Breast epithelium (tissue), 3 donors: ENCODE data around the gene GRM1.

Experiments
- POLR2A ChIP-seq: fragments of 450-650 bp; IDR thresholded peaks from one replicate; pipeline ENCODE4 v1.6.1; 2016; ENCODE audit warnings: antibody characterized with exemption, mild to moderate bottlenecking, moderate library complexity
- TF ChIP-seq, protein P1 (sequence below), 3 donors: fragments of 450-650 bp; IDR thresholded peaks; one replicate each; pipeline ENCODE4 v1.5.1; 2016 to 2017; ENCODE audit warnings: antibody characterized with exemption in 3 of 3, mild to moderate bottlenecking in 3 of 3, moderate library complexity in 3 of 3

DNA sequence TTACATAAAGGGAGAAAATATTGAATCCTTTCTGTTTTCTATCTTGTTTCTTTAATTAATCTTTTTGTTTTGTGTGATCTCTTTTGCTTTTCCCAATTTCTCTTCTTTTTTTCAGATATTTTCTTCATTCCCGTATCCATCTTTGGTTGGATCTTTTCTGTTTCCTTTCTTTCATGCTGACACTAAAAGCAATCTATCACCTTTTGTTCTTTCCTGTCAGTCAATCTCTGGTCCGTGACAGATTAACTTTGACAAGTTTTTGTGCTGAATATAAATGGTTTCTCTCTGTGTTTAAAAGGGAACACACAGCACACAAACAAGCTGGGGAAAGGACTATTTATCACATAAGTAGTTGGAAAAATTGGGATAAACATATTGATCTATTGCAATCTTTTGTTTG is 162.8 kb downstream of the GRM1 start:
- TF ChIP-seq, protein P1, sequence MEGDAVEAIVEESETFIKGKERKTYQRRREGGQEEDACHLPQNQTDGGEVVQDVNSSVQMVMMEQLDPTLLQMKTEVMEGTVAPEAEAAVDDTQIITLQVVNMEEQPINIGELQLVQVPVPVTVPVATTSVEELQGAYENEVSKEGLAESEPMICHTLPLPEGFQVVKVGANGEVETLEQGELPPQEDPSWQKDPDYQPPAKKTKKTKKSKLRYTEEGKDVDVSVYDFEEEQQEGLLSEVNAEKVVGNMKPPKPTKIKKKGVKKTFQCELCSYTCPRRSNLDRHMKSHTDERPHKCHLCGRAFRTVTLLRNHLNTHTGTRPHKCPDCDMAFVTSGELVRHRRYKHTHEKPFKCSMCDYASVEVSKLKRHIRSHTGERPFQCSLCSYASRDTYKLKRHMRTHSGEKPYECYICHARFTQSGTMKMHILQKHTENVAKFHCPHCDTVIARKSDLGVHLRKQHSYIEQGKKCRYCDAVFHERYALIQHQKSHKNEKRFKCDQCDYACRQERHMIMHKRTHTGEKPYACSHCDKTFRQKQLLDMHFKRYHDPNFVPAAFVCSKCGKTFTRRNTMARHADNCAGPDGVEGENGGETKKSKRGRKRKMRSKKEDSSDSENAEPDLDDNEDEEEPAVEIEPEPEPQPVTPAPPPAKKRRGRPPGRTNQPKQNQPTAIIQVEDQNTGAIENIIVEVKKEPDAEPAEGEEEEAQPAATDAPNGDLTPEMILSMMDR (IDR thresholded peaks at IDR 0.05), result no peak
- TF ChIP-seq POLR2A, result no peak
